K562 (cell line): ENCODE results near the gene SYTL2. TPM values are rescaled to one million over a fixed set of nuclear protein-coding genes. Genes with fewer than 3 reads are reported as not detected.
A peak's percentile ranks its signal among the peaks of the same experiment; 100 is the strongest.

Experiments
- ARID1B ChIP-seq: fragments of 450-650 bp; IDR thresholded peaks from 2 replicates; pipeline ENCODE4 v1.6.1; 2016; ENCODE audit warnings: antibody characterized with exemption, mild to moderate bottlenecking, inconsistent platforms
- CHD4 ChIP-seq: fragments of 200-600 bp; sonication (generic); IDR thresholded peaks from 3 replicates; pipeline ENCODE4 v1.6.1; 2012; ENCODE audit warnings: low read depth, mild to moderate bottlenecking, mixed read lengths, low read length, inconsistent platforms; ENCODE audit not compliant: insufficient read depth, insufficient replicate concordance, poor library complexity, severe bottlenecking
- DPF2 ChIP-seq: fragments of 450-650 bp; IDR thresholded peaks from 2 replicates; pipeline ENCODE4 v1.6.1; 2016
- EGR1 ChIP-seq: fragments of 450-650 bp; conservative IDR thresholded peaks from 2 replicates; pipeline ENCODE4 v1.6.1; 2017; ENCODE audit warnings: mild to moderate bottlenecking
- ELF1 ChIP-seq: fragments of 200-800 bp; sonication (Bioruptor generic); IDR thresholded peaks from 2 replicates; pipeline ENCODE4 v1.6.1; 2016; ENCODE audit warnings: missing genetic modification characterization, missing compliant biosample characterization
- MAZ ChIP-seq, 2 experiments: fragments of 450-650 bp in 1 of 2; sonication (generic) in 1 of 2; formaldehyde crosslinking; IDR thresholded peaks in 1 of 2; conservative IDR thresholded peaks in 1 of 2; 2 replicates each; pipeline versions ENCODE4 v1.4.0 to v1.5.0; 2020; ENCODE audit warnings: mild to moderate bottlenecking in 1 of 2, missing genetic modification reagents in 1 of 2
- MTF1 ChIP-seq: fragments of 250-450 bp; sonication (Bioruptor Pico); IDR thresholded peaks from 2 replicates; pipeline ENCODE4 v1.9.0; 2021; ENCODE audit warnings: moderate library complexity, mild to moderate bottlenecking, inconsistent platforms, borderline replicate concordance
- MXI1 ChIP-seq: IDR thresholded peaks from 2 replicates; pipeline ENCODE4 v1.6.1; 2011; ENCODE audit warnings: low read depth, mild to moderate bottlenecking, improper control_type of control experiment, low read length
- RFX1 ChIP-seq: fragments of 450-650 bp; IDR thresholded peaks from 2 replicates; pipeline ENCODE4 v1.6.1; 2016; ENCODE audit warnings: mild to moderate bottlenecking, moderate library complexity
- TARDBP ChIP-seq: fragments of 450-650 bp; IDR thresholded peaks from 2 replicates; pipeline ENCODE4 v1.6.1; 2016
- ZNF57 ChIP-seq: fragments of 450-650 bp; formaldehyde crosslinking; IDR thresholded peaks from 2 replicates; pipeline ENCODE4 v1.4.0; 2020; ENCODE audit warnings: mild to moderate bottlenecking, moderate library complexity
- polyA plus RNA-seq, 8 experiments: library from polyadenylated mRNA; depleted of rRNA in 4 of 8; stranded (reverse) in 5 of 8; unstranded in 3 of 8; fragments of >200 nt; fragmentation: Nextera tagmentation in 2 of 8; fragmentation: Illumina TruSeq in 1 of 8; extraction: Ambion mirVana in 2 of 8; extraction: Trizol in 1 of 8; gene quantifications; 2 replicates each; pipeline versions ENCODE4 v1.2.1 to v1.2.3, GENCODE V29; 2011 to 2014; ENCODE audit warnings: inconsistent platforms in 1 of 8, missing spikeins in 1 of 8
- total RNA-seq, 7 experiments: library from RNA; depleted of rRNA in 6 of 7; stranded (reverse); fragments of >200 nt in 6 of 7; fragmentation: Illumina TruSeq in 2 of 7; extraction: Trizol in 2 of 7; gene quantifications; 2 replicates each; pipeline versions ENCODE4 v1.2.1 to v1.2.3, GENCODE V29; 2011 to 2021; ENCODE audit warnings: low replicate concordance in 1 of 7
- TF ChIP-seq, protein P1 (sequence below), 2 experiments: fragments of 450-650 bp in 1 of 2; sonication (generic) in 1 of 2; formaldehyde crosslinking in 1 of 2; IDR thresholded peaks; 2 replicates each; pipeline versions ENCODE4 v1.7.1 to v1.9.0; 2016 to 2022; ENCODE audit warnings: inconsistent platforms in 1 of 2, mild to moderate bottlenecking in 1 of 2, missing genetic modification reagents in 1 of 2
- TF ChIP-seq, protein P2 (sequence below): sonication (generic); formaldehyde crosslinking; IDR thresholded peaks from 2 replicates; pipeline ENCODE4 v1.4.0; 2020; ENCODE audit warnings: mild to moderate bottlenecking, missing genetic modification reagents
- TF ChIP-seq, protein P3 (sequence below): fragments of 250-450 bp; sonication (Bioruptor Pico); IDR thresholded peaks from 2 replicates; pipeline ENCODE4 v1.5.0; 2020; ENCODE audit warnings: mild to moderate bottlenecking

SYTL2 gene
- total and polyA plus RNA-seq, 9 of the 15 experiments (the other 6 are each of a cell fraction or from before 2014, with no cell fraction given) = 0.05 to 0.57 (median 0.35) TPM

DNA sequence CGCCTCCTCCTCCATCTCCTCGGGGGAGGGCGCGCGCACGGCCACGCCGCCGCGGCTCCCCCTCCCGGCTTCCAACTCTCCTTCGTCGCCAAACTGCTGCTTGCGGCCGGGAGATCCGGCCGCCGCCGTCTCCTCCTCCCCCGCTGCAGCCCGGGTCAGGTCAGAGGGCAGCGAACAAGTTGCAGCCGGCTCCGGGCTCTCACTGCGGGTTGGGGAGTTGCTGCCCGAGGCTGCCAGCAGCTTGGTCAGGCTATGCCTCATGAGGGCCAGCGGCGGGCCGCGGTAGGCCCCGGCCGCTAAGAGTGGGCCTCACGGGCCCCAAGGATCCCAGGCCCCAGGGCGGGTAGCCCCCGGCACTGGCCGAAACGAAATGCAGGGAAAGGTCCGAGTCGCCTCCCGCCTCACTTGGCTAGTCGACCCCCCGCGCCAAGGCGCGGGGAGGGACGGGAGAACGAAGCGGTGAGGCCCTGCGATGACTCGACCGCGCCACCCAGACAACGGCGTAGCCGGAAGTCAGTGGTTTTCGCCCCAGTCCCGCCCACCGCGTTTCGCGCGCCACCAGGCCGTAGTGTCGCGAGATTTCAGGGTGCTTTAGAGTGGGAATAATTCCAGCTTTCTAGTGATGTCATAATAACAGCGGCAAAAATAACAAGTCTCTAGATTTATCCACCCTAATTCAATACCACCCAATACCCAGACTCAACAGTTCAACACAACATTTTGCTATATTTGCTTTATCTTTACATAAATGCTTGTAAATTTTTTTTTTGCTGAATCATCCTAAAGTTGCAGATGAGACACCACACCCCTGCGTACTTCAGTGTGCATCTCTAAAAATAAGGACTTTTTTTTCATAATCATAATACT lies 146.1 kb downstream of the SYTL2 start, which contains the start of gene CREBZF (continued):
- TF ChIP-seq, protein P1, sequence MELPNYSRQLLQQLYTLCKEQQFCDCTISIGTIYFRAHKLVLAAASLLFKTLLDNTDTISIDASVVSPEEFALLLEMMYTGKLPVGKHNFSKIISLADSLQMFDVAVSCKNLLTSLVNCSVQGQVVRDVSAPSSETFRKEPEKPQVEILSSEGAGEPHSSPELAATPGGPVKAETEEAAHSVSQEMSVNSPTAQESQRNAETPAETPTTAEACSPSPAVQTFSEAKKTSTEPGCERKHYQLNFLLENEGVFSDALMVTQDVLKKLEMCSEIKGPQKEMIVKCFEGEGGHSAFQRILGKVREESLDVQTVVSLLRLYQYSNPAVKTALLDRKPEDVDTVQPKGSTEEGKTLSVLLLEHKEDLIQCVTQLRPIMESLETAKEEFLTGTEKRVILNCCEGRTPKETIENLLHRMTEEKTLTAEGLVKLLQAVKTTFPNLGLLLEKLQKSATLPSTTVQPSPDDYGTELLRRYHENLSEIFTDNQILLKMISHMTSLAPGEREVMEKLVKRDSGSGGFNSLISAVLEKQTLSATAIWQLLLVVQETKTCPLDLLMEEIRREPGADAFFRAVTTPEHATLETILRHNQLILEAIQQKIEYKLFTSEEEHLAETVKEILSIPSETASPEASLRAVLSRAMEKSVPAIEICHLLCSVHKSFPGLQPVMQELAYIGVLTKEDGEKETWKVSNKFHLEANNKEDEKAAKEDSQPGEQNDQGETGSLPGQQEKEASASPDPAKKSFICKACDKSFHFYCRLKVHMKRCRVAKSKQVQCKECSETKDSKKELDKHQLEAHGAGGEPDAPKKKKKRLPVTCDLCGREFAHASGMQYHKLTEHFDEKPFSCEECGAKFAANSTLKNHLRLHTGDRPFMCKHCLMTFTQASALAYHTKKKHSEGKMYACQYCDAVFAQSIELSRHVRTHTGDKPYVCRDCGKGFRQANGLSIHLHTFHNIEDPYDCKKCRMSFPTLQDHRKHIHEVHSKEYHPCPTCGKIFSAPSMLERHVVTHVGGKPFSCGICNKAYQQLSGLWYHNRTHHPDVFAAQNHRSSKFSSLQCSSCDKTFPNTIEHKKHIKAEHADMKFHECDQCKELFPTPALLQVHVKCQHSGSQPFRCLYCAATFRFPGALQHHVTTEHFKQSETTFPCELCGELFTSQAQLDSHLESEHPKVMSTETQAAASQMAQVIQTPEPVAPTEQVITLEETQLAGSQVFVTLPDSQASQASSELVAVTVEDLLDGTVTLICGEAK (IDR thresholded peaks at IDR 0.05) = 0 out of 2 replicates have a peak, but pooled peaks have one; percentile 55
- TF ChIP-seq, protein P1 (CRISPR knock-in tag; IDR thresholded peaks at IDR 0.05) = no peak; the same call in 1 of the 2 replicates
- TF ChIP-seq MXI1 (peak; percentile 71; the same call in 1 of the 2 replicates), ARID1B (peak; percentile 64), CHD4 (no peak), MTF1 (no peak), RFX1 (peak; percentile 44; the same call in 1 of the 2 replicates), TARDBP (no peak), DPF2 (peak; percentile 93), ZNF57 (CRISPR knock-in tag) (no peak), MAZ (CRISPR knock-in tag; conservative IDR thresholded peaks at IDR 0.05 in 1 of 2, IDR thresholded peaks at IDR 0.05 in 1 of 2) (peak; percentile 81 to 84), ELF1 (peak; percentile 84), EGR1 (peak; percentile 60)
- TF ChIP-seq, protein P2, sequence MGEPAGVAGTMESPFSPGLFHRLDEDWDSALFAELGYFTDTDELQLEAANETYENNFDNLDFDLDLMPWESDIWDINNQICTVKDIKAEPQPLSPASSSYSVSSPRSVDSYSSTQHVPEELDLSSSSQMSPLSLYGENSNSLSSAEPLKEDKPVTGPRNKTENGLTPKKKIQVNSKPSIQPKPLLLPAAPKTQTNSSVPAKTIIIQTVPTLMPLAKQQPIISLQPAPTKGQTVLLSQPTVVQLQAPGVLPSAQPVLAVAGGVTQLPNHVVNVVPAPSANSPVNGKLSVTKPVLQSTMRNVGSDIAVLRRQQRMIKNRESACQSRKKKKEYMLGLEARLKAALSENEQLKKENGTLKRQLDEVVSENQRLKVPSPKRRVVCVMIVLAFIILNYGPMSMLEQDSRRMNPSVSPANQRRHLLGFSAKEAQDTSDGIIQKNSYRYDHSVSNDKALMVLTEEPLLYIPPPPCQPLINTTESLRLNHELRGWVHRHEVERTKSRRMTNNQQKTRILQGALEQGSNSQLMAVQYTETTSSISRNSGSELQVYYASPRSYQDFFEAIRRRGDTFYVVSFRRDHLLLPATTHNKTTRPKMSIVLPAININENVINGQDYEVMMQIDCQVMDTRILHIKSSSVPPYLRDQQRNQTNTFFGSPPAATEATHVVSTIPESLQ (CRISPR knock-in tag) = 0 out of 2 replicates have a peak, but pooled peaks have one; percentile 33
- TF ChIP-seq, protein P3, sequence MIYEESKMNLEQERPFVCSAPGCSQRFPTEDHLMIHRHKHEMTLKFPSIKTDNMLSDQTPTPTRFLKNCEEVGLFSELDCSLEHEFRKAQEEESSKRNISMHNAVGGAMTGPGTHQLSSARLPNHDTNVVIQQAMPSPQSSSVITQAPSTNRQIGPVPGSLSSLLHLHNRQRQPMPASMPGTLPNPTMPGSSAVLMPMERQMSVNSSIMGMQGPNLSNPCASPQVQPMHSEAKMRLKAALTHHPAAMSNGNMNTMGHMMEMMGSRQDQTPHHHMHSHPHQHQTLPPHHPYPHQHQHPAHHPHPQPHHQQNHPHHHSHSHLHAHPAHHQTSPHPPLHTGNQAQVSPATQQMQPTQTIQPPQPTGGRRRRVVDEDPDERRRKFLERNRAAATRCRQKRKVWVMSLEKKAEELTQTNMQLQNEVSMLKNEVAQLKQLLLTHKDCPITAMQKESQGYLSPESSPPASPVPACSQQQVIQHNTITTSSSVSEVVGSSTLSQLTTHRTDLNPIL = no peak
